Esophagus squamous epithelium (tissue), 5 donors: Measurements from ENCODE around the gene AIRE. TPM values are rescaled to one million over a fixed set of nuclear protein-coding genes. Genes with fewer than 3 reads are reported as not detected.

Experiments used
- DNase-seq: peaks from one replicate; lab custom pipeline; 2025; lab: John Stamatoyannopoulos, UW
- H3K27ac ChIP-seq, 4 donors: fragments of 200-600 bp; sonication (generic); one replicate each; pipeline ENCODE4 v1.5.1; 2016 to 2019; ENCODE audit warnings: mild to moderate bottlenecking in 1 of 4
- H3K27me3 ChIP-seq, 4 donors: fragments of 200-600 bp; sonication (generic); 1 replicate in 3 of 4; 2 replicates in 1 of 4; pipeline versions ENCODE4 v1.5.1 to v1.6.0; 2017 to 2021; ENCODE audit warnings: antibody characterized with exemption in 1 of 4
- H3K36me3 ChIP-seq, 3 donors: fragments of 200-600 bp; sonication (generic); one replicate each; pipeline ENCODE4 v1.5.1; 2016 to 2019
- H3K4me1 ChIP-seq, 3 donors: fragments of 200-600 bp; sonication (generic); one replicate each; pipeline ENCODE4 v1.5.1; 2017 to 2019
- H3K4me3 ChIP-seq, 4 donors: fragments of 200-600 bp; sonication (generic); 1 replicate in 3 of 4; 2 replicates in 1 of 4; pipeline ENCODE4 v1.5.1; 2016 to 2019; ENCODE audit warnings: mild to moderate bottlenecking in 2 of 4, moderate library complexity in 1 of 4
- H3K9me3 ChIP-seq, 3 donors: fragments of 200-600 bp; sonication (generic); one replicate each; pipeline ENCODE4 v1.5.1; 2016 to 2019
- CTCF ChIP-seq, 6 experiments: fragments of 450-650 bp in 4 of 6; fragments of 200-600 bp in 2 of 6; sonication (generic) in 2 of 6; IDR thresholded peaks; one replicate each; pipeline ENCODE4 v1.5.1; 2016 to 2019; ENCODE audit warnings: antibody characterized with exemption in 6 of 6, mild to moderate bottlenecking in 4 of 6, moderate library complexity in 4 of 6
- POLR2A ChIP-seq, 4 donors: fragments of 450-650 bp; IDR thresholded peaks; one replicate each; pipeline ENCODE4 v1.6.1; 2017; ENCODE audit warnings: antibody characterized with exemption in 4 of 4, mild to moderate bottlenecking in 4 of 4, moderate library complexity in 3 of 4
- WGBS, 2 donors: methylation state at CpG; one replicate each; pipeline ENCODE4 v1.1.5; 2018; 5-methylcytosine and 5-hydroxymethylcytosine counted together
- intact Hi-C: fragments of 100-400 bp; cut with DNase I; formaldehyde crosslinking; loops from one replicate; pipeline ENCODE4 v1.15.0; 2022
- total RNA-seq, 4 donors: library from RNA; depleted of rRNA; stranded (reverse); fragments of >200 nt; gene quantifications; one replicate each; pipeline ENCODE4 v1.1.0, GENCODE V29; 2016
- donor health status: DM: yes; HTN: yes; CAD: no.

Gene AIRE
- total RNA-seq, 4 donors from 2014 or later: not detected

- H3K36me3 ChIP-seq: peaks cover 22 to 73% (median 41%) of the 10 kb centered on the region in 3 donors
Observed at GRCh38 chr21:44325386-44326271, 40.0 kb downstream of the AIRE start.

GRCh38 chr21:44326272-44326647 is 40.6 kb downstream of the AIRE start:
- WGBS, 2 donors: no CpG with 5 or more reads among the region's 13 CpGs
- Histone ChIP-seq H3K27ac (no peak overlapping the region), H3K36me3 (peaks cover 22 to 67% (median 41%) of the 10 kb centered on the region in 3 donors), H3K4me3 (no peak overlapping the region), H3K27me3 (no peaks in the 10 kb centered on the region), H3K9me3 (no peaks in the 10 kb centered on the region), H3K4me1 (no peaks in the 10 kb centered on the region)
- intact Hi-C loops: no loop called here
- DNase-seq: no peak
- no peak for TF ChIP-seq CTCF (IDR thresholded peaks at IDR 0.05)
- no peak for TF ChIP-seq POLR2A (IDR thresholded peaks at IDR 0.05)

More at GRCh38 chr21:44325386-44326271, 40.0 kb downstream of the AIRE start:
- Histone ChIP-seq H3K27me3 (no peaks in the 10 kb centered on the region), H3K9me3 (no peaks in the 10 kb centered on the region), H3K4me3 (no peak overlapping the region), H3K27ac (no peak overlapping the region), H3K4me1 (no peaks in the 10 kb centered on the region)
- DNase-seq: no peak
- intact Hi-C loops: no loop called here
- WGBS, 2 donors: 81 to 88% methylated on average over 4 to 8 of the region's 44 CpGs
- TF ChIP-seq POLR2A (IDR thresholded peaks at IDR 0.05) (no peak), CTCF (IDR thresholded peaks at IDR 0.05) (no peak)

- Histone ChIP-seq H3K27me3 (no peaks in the 10 kb centered on the region), H3K9me3 (no peaks in the 10 kb centered on the region), H3K4me1 (no peaks in the 10 kb centered on the region), H3K4me3 (no peak overlapping the region), H3K36me3 (peaks cover 22 to 60% (median 40%) of the 10 kb centered on the region in 3 donors), H3K27ac (no peak overlapping the region)
- TF ChIP-seq CTCF (IDR thresholded peaks at IDR 0.05): no peak
- no peak for TF ChIP-seq POLR2A (IDR thresholded peaks at IDR 0.05)
- WGBS, 2 donors: 62% methylated on average over 3 of the region's 26 CpGs; no CpG with 5 or more reads in 1 of the 2 donors
- intact Hi-C loops: no loop called here
- no peak for DNase-seq
Observed at GRCh38 chr21:44326716-44327602, 41.3 kb downstream of the AIRE start.

GRCh38 chr21:44327603-44327974 is 41.9 kb downstream of the AIRE start:
- intact Hi-C loops: no loop called here

More at GRCh38 chr21:44327603-44327974, 41.9 kb downstream of the AIRE start:
- TF ChIP-seq POLR2A (IDR thresholded peaks at IDR 0.05) (no peak), CTCF (IDR thresholded peaks at IDR 0.05) (no peak)
- Histone ChIP-seq H3K27ac (no peak overlapping the region), H3K27me3 (no peaks in the 10 kb centered on the region), H3K4me3 (no peak overlapping the region), H3K36me3 (peaks cover 15 to 57% (median 33%) of the 10 kb centered on the region in 3 donors), H3K9me3 (no peaks in the 10 kb centered on the region), H3K4me1 (no peaks in the 10 kb centered on the region)
- 82 to 87% methylated on average over 3 to 8 of the region's 11 CpGs for WGBS, 2 donors
- DNase-seq: no peak
